Aorta (tissue), 5 donors: ENCODE measurements around the gene PALLD. TPM values are rescaled to one million over a fixed set of nuclear protein-coding genes. Genes with fewer than 3 reads are reported as not detected.

ENCODE experiments used
- ATAC-seq: fragments of 200-7000 bp; cut with Tn5 transposase; one replicate; pipeline ENCODE4 v1.9.1; 2022; ENCODE audit warnings: moderate library complexity; ENCODE audit not compliant: low FRiP score
- DNase-seq, 2 donors: peaks; one replicate each; pipeline ENCODE4 v3.0.0-alpha.2; 2020
- H3K27ac ChIP-seq, 2 donors: one replicate each; pipeline ENCODE4 v1.5.1; 2013; ENCODE audit warnings: low read length in 2 of 2, mild to moderate bottlenecking in 2 of 2, moderate library complexity in 2 of 2, control low read depth in 1 of 2, inconsistent platforms in 1 of 2, low read depth in 1 of 2
- H3K27me3 ChIP-seq, 2 donors: one replicate each; pipeline ENCODE4 v1.6.1; 2013; ENCODE audit warnings: control low read depth in 1 of 2, low read length in 1 of 2, mild to moderate bottlenecking in 1 of 2, moderate library complexity in 1 of 2; ENCODE audit not compliant: insufficient read depth in 2 of 2, control insufficient read depth in 1 of 2
- H3K36me3 ChIP-seq, 2 donors: one replicate each; pipeline ENCODE4 v1.6.1; 2013; ENCODE audit warnings: control low read depth in 1 of 2, low read length in 1 of 2, mild to moderate bottlenecking in 1 of 2; ENCODE audit not compliant: insufficient read depth in 2 of 2, control insufficient read depth in 1 of 2
- H3K4me1 ChIP-seq, 2 donors: one replicate each; pipeline ENCODE4 v1.6.1; 2013; ENCODE audit warnings: low read length in 2 of 2, control low read depth in 1 of 2, mild to moderate bottlenecking in 1 of 2, moderate library complexity in 1 of 2; ENCODE audit not compliant: insufficient read depth in 2 of 2, control insufficient read depth in 1 of 2
- H3K4me3 ChIP-seq, 2 donors: one replicate each; pipeline ENCODE4 v1.5.1; 2013; ENCODE audit warnings: low read length in 2 of 2, control low read depth in 1 of 2, mild to moderate bottlenecking in 1 of 2
- H3K9me3 ChIP-seq: one replicate; pipeline ENCODE4 v1.6.1; 2013; ENCODE audit warnings: mild to moderate bottlenecking, low read length; ENCODE audit not compliant: control insufficient read depth
- WGBS, 2 donors: extraction: QIAGEN DNeasy Blood & Tissue Kit; methylation state at CpG; one replicate each; pipeline ENCODE4 v1.1.7; 2013; 5-methylcytosine and 5-hydroxymethylcytosine counted together
- intact Hi-C, 2 donors: fragments of 100-400 bp; cut with DNase I; formaldehyde crosslinking; loops; one replicate each; pipeline versions ENCODE4 v1.14.2 to v1.15.0; 2022
- polyA plus RNA-seq, 2 donors: library from polyadenylated mRNA; stranded (reverse); fragments of 200-250 nt; gene quantifications; one replicate each; pipeline ENCODE4 v1.2.3, GENCODE V29; 2013
- total RNA-seq, 2 donors: library from RNA; stranded (reverse); fragmentation: NEBNext Ultra II Directional; extraction: Animal tissue kit (Norgen Biotek cat#: 25700); gene quantifications; one replicate each; pipeline ENCODE4 v1.2.1, GENCODE V29; 2021
- donor health status: healthy with polysubstance abuse.
- donor health status: Bipolar disorder and iron deficiency.
- donor health status: DM: no; HTN: no; CAD: no.
- donor health status: DM: no; HTN: no; CAD: no.
- donor health status: DM: yes; HTN: yes; CAD: no.

Gene PALLD
- total and polyA plus RNA-seq, 4 donors, result 253 to 626 (median 464) TPM

DNA sequence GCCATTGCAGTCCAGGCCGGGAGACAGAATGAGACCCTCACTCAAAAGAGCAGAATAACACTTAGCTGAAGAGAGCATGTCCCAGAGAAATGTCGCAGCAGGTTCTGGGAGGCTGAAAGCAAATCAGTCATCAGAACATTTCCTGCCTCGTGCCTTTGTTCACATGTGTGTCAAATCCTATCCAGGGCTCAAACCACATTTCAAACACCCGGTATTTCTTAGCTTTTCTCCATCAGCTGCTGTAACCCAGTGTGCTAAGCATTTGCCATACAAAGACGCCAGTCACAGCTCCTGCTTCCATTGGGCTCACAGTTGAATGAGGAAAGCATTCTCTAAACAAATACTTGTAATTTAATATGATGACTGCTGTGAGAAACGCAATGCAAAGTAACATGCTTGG, 6.0 kb downstream of the PALLD start:
- intact Hi-C loops, result no loop called here
- ATAC-seq, result no peak
- no peaks in the 10 kb centered on the region for H3K9me3 ChIP-seq
- H3K4me1 ChIP-seq, result peaks cover 0 to 3% of the 10 kb centered on the region in 2 donors
- WGBS, 2 donors, result 68 to 71% methylated on average over 6 of the region's 6 CpGs
- no peak overlapping the region for H3K27ac ChIP-seq
- H3K36me3 ChIP-seq, result no peaks in the 10 kb centered on the region
- no peaks in the 10 kb centered on the region for H3K27me3 ChIP-seq
- no peak overlapping the region for H3K4me3 ChIP-seq
- no peak for DNase-seq

DNA sequence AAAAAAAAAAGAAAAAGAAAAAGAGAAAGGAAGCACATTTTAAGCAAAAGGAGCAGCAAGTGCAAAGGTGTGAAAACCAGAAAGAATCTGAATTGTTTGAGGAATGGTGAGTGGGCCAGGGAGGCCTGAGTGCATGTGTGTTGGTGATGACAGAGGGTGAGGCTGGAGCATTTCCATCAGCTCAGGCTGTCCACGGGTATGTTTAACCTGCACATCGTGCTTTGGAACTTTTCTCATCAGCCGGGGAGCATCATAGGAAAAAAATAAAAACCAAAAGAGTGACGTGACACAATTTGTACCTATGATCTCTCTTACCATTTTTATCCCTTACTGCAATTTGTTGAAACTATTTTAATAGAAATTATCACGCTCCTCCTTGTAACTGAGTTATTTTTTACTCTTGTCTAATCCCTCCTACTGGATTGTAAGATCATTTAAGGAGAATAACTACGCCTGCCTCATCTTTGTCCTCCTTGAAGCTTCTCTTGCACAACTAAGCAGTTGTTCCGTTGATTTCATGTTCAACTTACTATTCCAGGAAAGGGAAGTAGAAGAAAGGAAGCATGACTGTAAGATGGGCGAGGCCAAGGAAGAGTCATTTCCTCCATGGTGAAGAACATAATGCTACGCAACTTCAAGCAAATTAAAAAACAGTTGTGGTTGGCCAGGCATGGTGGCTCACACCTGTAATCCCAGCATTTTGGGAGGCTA, 7.0 kb downstream of the PALLD start:
- Histone ChIP-seq H3K9me3 (no peaks in the 10 kb centered on the region), H3K4me1 (peaks cover 0 to 3% of the 10 kb centered on the region in 2 donors), H3K36me3 (no peaks in the 10 kb centered on the region), H3K27ac (no peak overlapping the region), H3K4me3 (no peak overlapping the region), H3K27me3 (no peaks in the 10 kb centered on the region)
- 91 to 95% methylated on average over 9 of the region's 9 CpGs for WGBS, 2 donors
- ATAC-seq, result no peak
- intact Hi-C loops, result no loop called here
- no peak for DNase-seq

DNA sequence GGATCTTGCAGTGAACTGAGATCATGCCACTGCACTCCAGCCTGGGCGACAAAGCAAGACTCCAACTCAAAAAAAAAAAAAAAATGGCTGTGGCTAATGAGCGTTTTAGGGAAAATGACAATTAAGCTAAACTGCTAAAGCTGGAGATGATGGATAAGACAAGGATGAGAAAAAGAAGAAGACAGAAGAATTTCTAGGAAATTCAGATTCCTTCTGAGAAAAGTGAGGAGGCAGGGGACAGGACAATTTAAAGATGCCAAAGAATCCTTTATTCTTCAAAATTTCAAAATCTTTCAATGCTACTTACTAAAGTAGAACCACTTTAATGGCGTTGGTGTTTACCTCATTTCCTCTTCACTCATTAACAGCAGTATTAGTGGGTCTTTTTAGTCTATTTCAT, 7.7 kb downstream of the PALLD start:
- DNase-seq (no peak), ATAC-seq (no peak)
- WGBS, 2 donors, result 94 to 95% methylated on average over 3 of the region's 3 CpGs
- H3K4me1 ChIP-seq, result peaks cover 0 to 3% of the 10 kb centered on the region in 2 donors
- H3K27ac ChIP-seq, result no peak overlapping the region
- H3K9me3 ChIP-seq, result no peaks in the 10 kb centered on the region
- no peaks in the 10 kb centered on the region for H3K36me3 ChIP-seq
- H3K4me3 ChIP-seq, result no peak overlapping the region
- no peaks in the 10 kb centered on the region for H3K27me3 ChIP-seq
- intact Hi-C loops, result no loop called here

DNA sequence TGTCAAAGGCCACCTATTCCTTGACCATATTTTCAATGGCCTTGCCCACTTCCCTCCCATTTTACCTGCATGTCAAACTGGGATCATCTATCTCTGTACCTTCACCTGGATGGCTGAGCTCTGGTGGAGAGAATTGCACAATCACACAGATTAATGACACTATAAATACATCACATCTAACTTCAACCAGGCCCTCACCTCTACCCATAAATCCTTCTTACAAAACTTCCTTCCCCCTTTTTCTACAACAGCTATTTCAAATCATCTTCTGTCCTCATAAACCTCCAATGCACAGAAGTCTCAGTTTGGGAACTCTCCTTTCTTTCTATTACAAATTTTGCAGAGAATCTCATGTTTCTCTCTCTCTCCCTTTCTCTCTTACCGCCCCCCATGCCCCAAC, 9.2 kb downstream of the PALLD start:
- Histone ChIP-seq H3K4me3 (no peak overlapping the region), H3K4me1 (peaks cover 0 to 3% of the 10 kb centered on the region in 2 donors), H3K27me3 (no peaks in the 10 kb centered on the region), H3K9me3 (no peaks in the 10 kb centered on the region), H3K27ac (no peak overlapping the region), H3K36me3 (no peaks in the 10 kb centered on the region)
- DNase-seq, result no peak
- WGBS, 2 donors, result 91% methylated on average over 1 of the region's 1 CpG
- intact Hi-C loops, result no loop called here
- ATAC-seq, result no peak

DNA sequence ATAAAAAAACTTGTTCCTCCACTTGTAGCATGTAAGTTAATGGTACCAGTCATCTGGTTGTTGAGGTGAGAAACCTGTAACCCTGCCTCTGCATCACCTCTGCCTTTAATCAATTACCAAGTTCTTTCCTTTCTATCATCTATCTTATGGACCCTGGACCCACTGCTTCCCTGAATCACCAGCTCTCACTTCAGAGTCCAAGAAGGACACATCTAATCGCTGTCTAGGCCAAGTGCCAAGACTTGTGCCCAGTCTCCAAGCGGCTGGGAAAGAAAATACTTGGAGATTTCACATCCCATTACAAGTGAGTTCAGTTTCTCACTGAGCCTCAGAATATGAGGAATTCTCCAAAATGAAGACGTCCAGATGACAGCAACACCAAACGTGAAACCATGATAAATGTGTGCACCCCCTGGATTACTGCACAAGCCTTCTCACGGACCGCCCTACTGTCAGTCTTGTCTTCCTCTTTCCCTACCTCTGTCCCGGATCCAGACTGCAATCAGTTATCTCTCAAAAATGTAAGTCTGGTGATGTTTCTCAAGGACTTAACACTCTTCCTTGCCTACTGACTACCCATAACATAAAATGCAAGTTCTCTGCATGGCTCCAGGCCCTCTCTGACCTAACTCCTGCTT, 10.4 kb downstream of the PALLD start:
- WGBS, 2 donors, result 18 to 29% methylated on average over 7 of the region's 7 CpGs
- H3K36me3 ChIP-seq, result no peaks in the 10 kb centered on the region
- peaks cover 0 to 3% of the 10 kb centered on the region in 2 donors for H3K4me1 ChIP-seq
- no peaks in the 10 kb centered on the region for H3K9me3 ChIP-seq
- DNase-seq (peak in 1 of 2 donors; percentile 38), ATAC-seq (no peak)
- no peak overlapping the region for H3K27ac ChIP-seq
- H3K4me3 ChIP-seq, result no peak overlapping the region
- intact Hi-C loops, result no loop called here
- no peaks in the 10 kb centered on the region for H3K27me3 ChIP-seq

DNA sequence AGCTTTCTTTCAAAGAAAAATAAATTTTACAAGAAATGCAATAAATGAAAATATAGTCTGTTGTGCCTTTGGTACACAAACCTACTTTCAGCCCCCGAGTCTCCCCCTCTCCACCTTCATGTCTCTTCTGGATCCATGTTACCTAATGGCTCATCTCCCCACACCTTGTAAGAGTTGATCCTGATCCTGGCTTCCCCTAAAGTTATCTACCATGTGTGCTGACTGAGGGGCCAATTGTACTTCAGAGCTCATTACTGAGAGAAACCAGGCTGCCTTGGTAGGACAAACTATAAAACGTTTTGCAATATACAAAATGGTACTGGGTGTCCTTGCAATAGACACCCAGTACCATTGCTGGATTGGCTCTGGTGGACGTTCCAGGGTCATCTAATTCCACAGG, 11.8 kb downstream of the PALLD start:
- WGBS, 2 donors, result 81 to 84% methylated on average over 3 of the region's 3 CpGs
- Histone ChIP-seq H3K27ac (no peak overlapping the region), H3K27me3 (no peaks in the 10 kb centered on the region), H3K9me3 (no peaks in the 10 kb centered on the region), H3K4me1 (peaks cover 0 to 3% of the 10 kb centered on the region in 2 donors), H3K36me3 (no peaks in the 10 kb centered on the region), H3K4me3 (no peak overlapping the region)
- ATAC-seq, result no peak
- DNase-seq, result no peak
- intact Hi-C loops, result no loop called here

DNA sequence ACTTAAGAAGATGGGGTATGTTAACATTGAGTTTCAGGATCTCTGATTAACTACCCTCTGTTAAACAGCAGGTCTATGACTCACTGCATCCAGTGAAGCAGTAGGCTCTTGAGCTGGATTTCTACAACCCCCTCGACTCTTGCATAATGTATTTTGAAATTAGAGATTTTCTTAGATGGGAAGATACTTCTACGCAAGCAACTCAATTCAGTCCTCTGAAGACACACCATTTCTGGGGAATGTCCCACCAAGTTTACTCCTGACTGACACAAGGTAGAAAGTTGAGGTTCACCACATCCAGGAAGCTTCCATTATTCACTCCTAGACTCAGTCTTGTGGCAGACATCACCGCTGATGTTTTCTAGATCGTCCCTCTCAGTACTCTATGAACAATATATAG, 12.9 kb downstream of the PALLD start:
- Histone ChIP-seq H3K36me3 (no peaks in the 10 kb centered on the region), H3K27me3 (no peaks in the 10 kb centered on the region), H3K27ac (no peak overlapping the region), H3K4me1 (peaks cover 0 to 3% of the 10 kb centered on the region in 2 donors), H3K9me3 (no peaks in the 10 kb centered on the region), H3K4me3 (no peak overlapping the region)
- 87 to 89% methylated on average over 4 of the region's 4 CpGs for WGBS, 2 donors
- DNase-seq, result no peak
- ATAC-seq, result no peak
- intact Hi-C loops, result loop anchor here (5.0 to 10.0 kb wide), 3 partner anchors 195 to 493 kb away; no protein-coding TSS in a partner anchor

DNA sequence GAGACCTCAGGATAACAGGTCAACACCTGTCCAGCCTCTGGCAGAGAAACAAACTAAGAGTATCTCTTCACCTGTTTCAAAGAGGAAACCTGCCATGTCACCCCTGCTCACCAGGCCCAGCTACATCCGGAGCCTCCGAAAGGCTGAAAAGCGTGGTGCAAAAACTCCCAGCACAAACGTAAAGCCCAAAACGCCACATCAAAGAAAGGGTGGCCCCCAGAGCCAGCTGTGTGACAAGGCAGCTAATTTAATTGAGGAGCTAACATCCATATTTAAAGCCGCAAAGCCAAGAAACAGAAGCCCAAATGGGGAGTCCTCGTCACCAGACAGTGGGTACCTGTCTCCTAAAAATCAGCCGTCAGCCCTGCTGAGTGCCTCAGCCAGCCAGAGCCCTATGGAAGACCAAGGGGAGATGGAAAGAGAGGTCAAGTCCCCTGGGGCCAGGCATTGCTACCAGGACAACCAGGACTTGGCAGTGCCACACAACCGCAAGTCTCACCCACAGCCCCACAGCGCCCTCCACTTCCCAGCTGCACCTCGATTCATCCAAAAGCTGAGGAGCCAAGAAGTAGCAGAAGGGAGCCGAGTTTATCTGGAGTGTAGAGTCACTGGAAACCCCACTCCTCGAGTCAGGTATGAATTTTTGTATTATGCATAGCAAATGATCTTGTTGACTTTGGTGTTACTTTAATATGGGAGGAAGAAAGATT, 15.1 kb downstream of the PALLD start:
- intact Hi-C loops, result loop anchor here (5.0 to 10.0 kb wide), 3 partner anchors 193 to 490 kb away; no protein-coding TSS in a partner anchor
- no peak overlapping the region for H3K27ac ChIP-seq
- no peak for ATAC-seq
- WGBS, 2 donors, result 89 to 92% methylated on average over 13 of the region's 13 CpGs
- no peak for DNase-seq
- H3K4me1 ChIP-seq, result peaks cover 0 to 3% of the 10 kb centered on the region in 2 donors
- no peaks in the 10 kb centered on the region for H3K9me3 ChIP-seq
- H3K4me3 ChIP-seq, result no peak overlapping the region
- no peaks in the 10 kb centered on the region for H3K27me3 ChIP-seq
- no peaks in the 10 kb centered on the region for H3K36me3 ChIP-seq
